NCI-H2107 treated with DMSO at 0.1 percent for 48 hours (cell line): ENCODE measurements around the gene LSM14A.
"Not testable (repeated sequence)": the region's sequence is repeated elsewhere in the genome, so short reads cannot be mapped to it uniquely, and the experiment has no call there.

Experiments
- DNase-seq: peaks from one replicate; lab custom pipeline; 2025; ENCODE audit not compliant: unreplicated experiment; lab: John Stamatoyannopoulos, UW

LSM14A gene

DNA sequence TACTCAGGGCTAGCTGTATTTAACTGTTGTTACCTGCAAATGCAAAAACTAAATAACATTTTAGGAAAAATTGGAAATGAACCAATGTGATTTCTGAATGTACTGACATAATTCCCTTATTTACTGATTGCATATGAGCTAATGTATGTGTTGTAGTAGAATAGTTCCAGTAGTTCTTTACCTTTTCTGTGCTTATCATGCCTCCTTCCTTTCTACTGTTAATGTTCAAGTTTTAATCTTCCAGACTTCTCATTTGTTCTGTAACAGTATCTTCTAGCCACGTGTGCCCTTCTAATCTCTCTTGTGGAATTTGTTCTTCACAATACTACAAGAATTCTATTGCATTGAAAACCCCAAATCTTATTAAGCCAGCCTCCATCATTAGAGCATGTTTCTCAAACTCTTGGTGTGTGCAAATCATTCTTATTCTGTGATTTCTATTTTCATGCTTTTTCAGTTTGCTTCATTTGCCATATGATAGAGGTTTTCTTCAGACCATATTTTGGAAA is 17.7 kb downstream of the LSM14A start:
- DNase-seq: no peak

DNA sequence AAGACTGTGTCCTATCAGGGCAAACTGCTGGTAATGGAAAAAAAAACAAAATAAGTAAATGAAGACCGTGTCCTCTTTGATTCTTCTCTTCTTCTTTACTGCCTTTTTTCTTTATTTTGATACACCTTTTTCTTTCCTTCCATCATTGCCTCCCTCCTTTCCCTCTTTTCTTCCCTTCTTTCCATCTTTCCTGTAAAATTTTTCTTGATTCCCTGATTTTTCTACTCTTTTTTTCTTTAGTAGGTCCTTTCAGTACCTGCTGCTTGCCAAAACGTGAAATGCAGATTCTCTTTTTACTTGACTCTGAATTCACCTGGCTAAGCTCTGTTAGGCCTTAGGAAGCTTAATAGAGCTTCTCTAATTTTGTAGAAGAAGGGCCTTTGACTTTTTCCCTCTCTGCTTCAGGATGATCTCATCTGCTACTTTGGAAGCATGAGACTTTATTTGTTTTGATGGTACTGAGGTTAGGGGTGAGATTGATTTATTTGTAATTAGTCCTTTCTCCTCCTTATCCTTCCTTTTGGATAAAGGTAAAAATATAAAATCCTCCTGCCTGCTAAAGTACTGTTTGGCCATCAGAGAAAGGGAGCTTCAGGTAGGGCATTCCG is 19.2 kb downstream of the LSM14A start:
- DNase-seq: no peak

DNA sequence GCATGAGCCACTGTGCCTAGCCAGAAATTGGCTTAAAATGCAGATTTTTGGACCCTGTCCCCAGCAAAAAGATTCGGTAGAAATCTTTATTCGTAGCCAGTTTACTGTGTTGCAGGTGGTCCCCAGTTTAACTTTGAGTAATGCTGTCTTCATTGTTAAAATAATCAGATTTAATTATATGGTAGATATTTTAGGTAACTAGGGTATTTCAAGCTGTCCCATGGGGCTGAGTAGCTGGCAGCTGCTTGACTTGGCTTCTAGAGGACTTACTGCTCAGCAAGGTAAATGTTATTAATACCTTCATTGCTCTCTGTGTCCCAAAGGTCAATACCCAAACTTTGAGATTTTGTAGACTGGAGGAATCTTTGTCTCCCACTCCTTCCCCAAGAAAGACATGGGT is 21.1 kb downstream of the LSM14A start:
- no peak for DNase-seq

DNA sequence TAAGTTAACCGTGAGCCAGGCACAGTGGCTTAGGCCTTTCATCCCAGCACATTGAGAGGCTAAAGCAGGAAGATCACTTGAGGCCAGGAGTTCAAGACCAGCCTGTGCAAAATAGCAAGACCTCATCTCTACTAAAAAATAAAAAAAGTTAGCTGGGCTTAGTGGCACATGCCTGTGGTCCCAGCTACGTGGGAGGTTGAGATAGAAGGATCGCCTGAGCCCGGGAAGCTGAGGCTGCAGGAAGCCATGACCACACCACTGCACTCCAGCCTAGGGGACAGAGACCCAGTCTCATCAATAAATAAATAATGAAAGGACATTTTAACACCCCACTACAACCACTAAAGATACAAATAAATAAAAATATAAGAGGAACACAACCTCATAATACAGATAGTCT is 21.6 kb downstream of the LSM14A start:
- DNase-seq: no peak

DNA sequence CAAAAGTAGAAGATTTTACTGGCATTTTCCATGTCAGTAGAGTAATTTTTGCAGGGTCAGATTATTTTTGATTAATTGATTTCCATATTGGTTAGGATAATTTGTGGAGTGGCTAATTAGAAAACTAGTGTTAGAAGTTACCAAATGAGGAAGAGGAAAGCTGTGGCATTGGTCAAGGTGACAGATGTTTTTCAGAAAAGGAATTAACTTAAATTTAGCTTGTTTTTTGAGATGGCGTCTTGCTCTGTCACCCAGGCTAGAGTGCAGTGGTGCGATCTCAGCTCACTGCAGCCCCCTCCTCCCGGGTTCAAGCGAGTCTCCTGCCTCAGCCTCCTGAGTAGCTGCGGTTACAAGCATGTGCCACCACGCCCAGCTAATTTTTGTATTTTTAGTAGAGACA is 28.8 kb downstream of the LSM14A start:
- DNase-seq: no peak

DNA sequence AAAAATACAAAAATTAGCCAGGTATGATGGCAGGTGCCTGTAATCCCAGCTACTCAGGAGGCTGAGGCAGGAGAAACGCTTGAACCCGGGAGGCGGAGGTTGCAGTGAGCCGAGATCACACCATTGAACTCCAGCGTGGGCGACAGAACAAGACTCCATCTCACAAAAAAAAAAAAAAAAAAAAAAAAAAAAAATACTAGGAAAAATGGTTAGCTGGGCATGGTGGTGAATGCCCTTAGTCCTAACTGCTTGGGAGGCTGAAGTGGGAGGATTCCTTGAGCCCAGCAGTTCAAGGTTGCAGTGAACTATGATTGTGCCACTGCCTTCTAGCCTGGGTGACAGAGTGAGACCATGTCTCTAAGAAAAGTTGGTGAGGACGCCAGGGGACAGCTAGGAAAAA is 33.0 kb downstream of the LSM14A start:
- not testable (repeated sequence) for DNase-seq

DNA sequence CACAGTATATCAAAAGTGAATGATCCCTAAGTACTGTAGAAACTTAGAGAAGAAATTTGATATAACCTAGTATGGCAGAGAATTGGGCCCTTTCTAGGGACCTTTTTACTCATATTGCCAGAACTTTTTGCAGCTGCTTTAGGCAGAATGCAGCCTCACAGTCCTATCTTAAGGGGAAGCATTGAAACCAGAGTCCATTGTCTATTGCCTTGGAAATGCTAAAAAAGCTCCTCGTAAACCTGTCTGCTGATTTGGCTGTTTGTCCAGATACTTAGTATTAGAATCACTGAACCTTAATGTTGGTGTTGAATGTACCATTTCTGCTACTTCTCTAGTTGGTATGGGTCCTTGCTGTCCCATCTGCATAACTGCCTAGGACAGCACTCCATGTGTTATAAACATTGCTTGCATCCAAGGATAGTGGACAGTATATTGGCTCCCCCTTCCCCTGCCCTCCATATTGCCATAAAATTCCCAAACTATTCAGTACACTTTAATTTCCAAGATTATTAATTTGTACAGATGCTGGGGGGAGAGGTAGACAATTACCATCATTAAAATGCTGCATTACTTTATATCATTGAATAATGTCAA is 36.1 kb downstream of the LSM14A start:
- DNase-seq: no peak

DNA sequence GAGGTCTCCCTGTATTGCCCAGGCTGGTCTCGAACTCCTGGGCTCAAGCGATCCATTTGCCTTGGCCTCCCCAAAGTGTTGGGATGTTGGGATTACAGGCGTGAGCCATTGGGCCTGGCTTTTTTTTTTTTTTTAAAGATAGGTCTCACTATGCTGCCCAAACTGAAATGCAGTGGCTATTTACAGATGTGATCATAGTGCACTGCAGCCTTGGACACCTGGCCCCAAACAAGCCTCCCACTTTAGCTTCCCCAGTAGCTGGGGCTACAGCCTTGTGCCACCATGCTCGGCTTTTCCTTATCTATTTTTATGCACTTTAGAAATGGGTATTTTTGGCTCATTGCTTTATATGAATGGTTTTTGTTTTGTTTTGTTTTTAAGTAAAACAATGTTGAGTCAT is 37.4 kb downstream of the LSM14A start:
- no peak for DNase-seq

DNA sequence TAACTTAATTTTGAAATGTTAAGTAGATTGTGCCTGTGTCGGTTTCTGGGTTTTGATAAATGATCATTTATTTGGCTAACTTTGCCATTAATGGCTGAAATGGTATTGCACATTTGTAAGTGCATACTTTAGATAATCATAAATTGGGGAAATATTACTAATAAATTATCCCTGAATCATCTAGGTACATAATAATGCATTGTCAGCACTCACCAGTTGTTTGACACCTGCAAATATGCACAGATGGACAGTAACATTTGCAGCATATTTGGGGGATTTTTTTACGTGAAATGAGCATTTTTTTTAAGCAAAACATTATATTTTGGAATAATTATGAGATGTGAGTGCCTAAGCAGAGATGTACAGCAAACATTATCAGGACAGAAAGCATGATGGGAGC is 41.0 kb downstream of the LSM14A start:
- DNase-seq: no peak

DNA sequence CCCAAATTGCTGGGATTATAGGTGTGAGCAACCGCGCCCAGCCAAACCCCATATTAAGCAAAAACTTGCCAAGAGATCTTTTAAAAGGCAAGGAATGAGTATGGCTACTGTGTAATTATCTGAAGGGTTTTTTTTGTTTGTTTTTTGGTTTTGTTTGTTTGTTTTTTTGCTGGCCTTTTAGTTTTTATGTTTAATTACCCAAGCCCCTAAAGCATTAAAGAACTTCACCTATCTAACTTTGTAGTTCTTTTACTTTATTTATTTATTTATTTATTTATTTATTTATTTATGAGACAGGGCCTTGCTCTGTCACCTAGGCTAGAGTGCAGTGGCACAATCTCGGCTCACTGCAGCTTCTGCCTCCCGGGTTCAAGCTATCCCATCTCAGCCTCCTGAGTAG is 41.7 kb downstream of the LSM14A start:
- no peak for DNase-seq

DNA sequence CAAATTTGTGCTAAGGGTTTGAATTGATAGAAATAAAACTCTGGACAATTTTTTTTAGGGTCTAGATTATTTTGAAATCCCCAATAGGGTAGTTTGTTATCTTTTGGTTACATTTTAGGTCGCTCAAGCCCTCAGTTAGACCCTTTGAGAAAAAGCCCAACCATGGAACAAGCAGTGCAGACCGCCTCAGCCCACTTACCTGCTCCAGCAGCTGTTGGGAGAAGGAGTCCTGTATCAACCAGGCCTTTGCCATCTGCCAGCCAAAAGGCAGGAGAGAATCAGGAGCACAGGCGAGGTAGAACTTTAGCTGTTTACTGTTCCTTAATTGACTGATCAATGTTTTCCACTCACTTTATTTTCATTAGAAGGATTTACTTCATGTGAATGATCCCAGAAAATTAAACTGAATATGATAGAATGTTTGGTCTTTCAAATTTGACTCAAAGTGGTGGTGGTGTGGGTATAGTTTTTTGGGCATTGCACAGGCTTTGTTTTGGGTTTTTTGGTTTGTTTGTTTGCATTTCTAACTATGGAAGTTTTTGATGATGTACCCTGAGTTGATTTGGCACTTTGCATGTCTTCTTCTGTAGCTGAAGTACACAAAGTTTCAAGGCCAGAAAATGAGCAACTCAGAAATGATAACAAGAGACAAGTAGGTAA is 42.8 kb downstream of the LSM14A start:
- no peak for DNase-seq

DNA sequence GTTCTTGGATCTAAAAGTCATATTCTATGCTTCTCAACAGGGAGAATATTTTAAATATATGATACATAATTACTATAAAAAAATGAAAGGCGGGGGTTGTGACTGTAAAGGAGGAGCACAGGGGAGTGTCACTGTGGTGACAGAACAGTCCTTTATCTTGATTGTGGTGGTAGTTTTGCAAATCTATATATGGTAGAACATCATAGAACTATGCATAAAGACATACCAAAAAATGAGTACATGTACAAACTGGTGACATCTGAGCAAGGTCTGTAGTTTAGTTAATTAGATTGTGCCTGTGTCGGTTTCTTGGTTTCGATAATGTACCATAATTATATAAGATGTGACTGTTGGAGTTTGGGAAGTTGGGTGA is 43.3 kb downstream of the LSM14A start:
- DNase-seq: no peak

DNA sequence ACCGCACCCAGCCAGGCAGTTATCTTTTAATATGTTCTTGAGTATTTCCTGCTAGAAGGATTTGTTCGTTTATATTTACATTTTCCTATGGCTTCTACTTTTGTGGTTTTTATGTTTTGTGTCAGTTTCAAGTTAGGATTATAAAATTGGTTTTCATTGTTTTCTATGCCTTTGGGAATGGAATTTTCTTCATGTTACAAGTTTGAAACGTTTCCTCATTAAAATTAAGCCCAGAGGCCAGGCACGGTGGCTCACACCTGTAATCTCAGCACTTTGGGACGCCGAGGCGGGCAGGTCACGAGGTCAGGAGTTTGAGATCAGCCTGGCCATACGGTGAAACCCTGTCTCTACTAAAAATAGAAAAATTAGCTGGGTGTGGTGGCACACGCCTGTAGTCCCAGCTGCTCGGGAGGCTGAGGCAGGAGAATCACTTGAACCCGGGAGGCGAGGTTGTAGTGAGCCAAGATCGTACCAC is 44.5 kb downstream of the LSM14A start:
- DNase-seq: not testable (repeated sequence)

DNA sequence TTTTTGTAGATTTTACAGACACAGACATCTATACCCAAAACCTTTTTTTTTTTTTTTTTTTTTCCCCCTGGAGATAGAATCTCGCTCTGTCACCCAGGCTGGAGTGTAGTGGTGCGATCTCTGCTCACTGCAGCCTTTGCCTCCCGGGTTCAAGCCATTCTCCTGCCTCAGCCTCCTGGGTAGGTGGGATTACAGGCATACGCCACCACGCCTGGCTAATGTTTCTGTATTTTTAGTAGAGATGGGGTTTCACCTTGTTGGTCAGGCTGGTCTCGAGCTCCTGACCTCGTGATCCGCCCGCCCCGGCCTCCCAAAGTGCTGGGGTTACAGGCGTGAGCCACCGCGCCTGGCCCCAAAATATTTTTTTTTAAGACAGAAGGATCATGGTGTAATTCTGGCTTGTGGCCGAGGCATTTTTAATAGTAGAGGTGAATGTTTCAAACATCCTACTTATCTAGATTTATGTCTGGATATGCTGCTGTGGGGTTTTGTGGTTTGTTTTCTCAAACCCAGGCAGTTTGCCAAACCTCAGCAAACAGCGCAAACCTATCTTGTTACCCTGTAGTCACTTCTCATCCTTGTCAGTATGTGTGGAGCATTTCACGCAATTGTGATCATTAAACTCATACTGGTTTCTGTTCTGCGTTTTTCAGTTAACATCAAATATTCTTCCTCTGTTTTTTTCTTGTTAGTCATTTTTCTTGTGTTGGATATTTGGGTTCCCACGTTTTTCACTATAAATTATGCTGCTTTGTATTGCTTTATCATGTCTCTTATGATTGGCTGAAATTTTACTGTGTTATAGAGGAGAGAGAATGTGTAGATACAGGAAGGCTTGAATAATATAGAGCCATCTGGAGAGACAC is 45.9 kb downstream of the LSM14A start:
- peak; percentile 90 for DNase-seq

DNA sequence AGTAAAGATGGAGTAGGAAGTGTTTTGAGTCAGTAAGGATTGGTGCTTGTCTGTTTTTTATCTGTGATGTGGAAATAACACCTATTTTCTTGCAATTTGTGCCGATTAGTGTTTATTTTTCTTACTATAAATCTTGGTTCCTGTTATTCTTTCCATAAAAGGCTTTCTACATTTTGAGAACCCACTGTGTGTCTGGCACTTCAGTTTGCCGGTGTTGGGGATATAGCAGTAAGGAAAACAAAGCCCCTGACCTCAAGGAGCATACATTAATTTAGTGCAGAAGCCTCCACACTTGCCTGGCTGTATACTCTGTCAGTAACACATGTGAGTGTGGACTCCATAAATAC is 46.5 kb downstream of the LSM14A start:
- no peak for DNase-seq

DNA sequence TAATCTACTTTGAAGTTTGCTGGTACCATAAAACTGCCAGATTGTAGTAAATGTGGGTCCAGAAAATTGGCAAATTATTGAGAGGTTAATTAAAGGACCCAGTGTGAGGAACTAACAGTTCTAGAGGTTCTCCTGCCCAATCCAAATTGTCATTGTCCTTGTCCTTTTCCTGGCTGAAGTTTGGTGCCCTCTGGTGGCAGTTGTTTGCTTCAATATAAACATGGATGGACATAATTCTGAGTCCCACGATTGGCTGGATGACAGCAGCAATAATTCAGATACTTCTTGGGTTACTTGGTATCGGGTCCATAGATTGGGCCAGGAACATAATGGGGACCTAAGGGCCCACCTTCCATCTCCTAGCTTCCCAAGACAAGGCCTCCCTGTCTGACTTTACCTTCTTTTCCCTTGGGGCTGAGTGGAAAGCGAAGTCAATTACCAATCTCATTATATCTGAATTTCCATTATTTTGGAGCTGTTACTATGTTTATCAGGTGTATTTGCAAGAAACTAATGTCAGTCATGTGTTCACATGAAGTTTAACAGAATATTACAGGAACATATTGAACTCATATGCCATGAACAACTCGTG is 48.3 kb downstream of the LSM14A start:
- DNase-seq: peak; percentile 34

DNA sequence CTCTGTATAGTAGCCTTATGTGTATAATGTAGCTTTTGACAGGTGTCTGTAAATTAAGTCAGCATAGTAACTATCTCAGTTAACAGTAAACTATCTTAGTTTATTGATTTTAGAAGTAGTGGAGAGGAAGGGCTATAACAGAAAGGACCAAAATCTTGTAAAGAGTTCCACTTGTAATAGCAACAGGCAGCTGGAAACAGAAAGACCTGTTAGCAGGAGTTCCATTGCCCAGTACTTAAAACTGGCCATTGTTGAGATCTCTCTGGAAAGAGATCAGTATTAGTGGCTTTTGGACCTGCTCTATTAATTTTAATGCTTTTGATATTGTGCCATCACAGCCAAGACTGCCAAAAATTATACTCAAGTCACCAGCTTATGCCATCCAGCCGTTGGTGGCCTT is 50.1 kb downstream of the LSM14A start:
- DNase-seq: no peak

DNA sequence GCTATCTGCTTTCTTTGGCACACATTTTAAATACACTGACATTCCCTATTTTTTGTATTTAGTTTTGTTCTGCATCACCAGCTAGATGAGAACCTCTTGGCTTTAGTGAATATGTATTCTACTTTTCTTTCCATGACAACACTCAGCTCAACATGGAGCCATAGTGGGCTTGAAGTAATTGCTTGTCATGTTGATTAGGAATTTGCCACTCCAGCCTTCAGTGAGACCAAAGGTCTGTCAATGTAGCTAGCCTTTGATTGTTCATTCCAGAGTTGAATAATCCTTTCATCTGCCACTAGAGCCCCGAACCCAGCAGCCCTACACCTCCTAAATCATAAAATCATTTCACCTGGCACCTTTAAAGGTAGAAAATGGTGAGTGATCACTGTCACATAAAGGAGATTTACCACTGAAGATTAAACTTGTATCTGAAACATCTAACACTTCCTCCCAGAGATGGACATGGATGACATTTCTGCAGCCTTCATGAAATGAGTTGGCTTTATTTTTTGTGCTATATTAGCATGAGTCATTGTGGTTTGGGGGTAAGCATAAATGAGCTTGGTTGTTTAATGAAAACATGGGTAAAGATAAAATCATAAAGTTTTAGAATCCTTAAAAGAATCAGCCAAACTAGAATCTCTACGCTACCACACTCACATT is 52.8 kb downstream of the LSM14A start:
- no peak for DNase-seq

DNA sequence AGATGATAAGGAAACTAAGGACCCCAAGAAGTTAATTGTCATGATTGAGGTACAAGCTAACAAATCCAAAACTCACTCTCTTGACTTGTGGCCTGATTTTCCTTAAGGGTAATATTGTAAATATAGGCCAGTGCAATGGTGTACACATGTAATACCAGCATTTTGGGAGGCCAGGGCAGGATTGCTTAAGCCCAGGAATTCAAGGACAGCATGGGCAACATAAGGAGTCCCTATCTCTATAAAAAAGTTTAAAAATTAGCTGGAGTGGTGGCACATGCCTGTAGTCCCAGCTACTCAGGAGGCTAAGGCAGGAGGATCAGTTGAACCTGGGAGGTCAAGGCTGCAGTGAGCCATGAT is 53.3 kb downstream of the LSM14A start:
- DNase-seq: no peak

DNA sequence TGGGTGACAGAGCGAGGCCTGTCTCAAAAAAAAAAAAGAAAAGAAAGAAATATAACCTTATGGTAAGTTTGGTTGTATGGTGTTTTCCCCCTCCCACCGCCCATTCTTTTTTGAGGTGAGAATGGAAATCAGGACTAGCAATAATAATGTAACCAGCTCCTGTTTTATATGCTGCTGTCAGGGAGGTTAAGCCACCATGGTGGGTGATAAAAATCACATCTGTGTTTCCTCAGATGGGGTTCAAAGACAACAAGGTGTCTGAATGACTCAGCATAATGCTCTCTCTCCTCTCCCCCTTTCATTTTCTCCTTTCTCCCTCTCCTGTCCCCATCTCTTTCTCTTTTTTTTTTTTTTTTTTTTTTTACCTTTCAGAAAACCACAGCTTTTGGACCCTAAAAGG is 53.7 kb downstream of the LSM14A start:
- no peak for DNase-seq

DNA sequence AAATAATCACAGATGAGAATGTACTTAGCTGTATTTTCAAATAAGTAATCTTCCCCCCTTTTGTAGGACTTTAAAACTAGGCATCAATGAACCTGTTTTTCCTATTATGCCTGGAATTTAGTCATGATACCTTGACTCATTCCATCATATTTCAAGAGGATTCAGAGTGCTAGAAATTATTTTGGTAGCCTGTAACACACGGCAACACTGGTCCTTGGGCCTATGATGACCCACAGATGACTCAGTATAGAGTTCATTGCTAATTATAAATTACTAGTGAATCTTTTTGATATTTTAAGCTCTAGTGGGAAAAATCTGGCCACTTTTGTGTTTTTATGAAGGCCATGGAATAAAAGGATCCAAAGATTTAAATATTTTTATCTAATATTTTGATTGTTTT is 56.0 kb downstream of the LSM14A start:
- no peak for DNase-seq
